GM12878 (cell line): ENCODE results near the gene BATF3. TPM values are rescaled to one million over a fixed set of nuclear protein-coding genes. Genes with fewer than 3 reads are reported as not detected.

Source experiments
- BACH1 ChIP-seq: fragments of 450-650 bp; IDR thresholded peaks from 2 replicates; pipeline ENCODE4 v1.6.1; 2017; ENCODE audit warnings: mild to moderate bottlenecking, borderline replicate concordance
- BHLHE40 ChIP-seq, 2 experiments: fragments of 450-650 bp in 1 of 2; IDR thresholded peaks; 2 replicates each; pipeline ENCODE4 v1.6.1; 2011 to 2017; ENCODE audit warnings: low read depth in 2 of 2, borderline replicate concordance in 1 of 2, improper control_type of control experiment in 1 of 2, low read length in 1 of 2, mild to moderate bottlenecking in 1 of 2
- CREM ChIP-seq: IDR thresholded peaks from 2 replicates; pipeline ENCODE4 v1.6.1; 2014; ENCODE audit warnings: antibody characterized with exemption, low read depth
- CTCF ChIP-seq, 3 experiments: IDR thresholded peaks in 2 of 3; conservative IDR thresholded peaks in 1 of 3; 2 replicates each; pipeline ENCODE4 v1.5.1; 2011; ENCODE audit warnings: low read depth in 3 of 3, low read length in 3 of 3, mild to moderate bottlenecking in 3 of 3, control low read depth in 2 of 3, moderate library complexity in 2 of 3, inconsistent platforms in 1 of 3, mixed read lengths in 1 of 3; ENCODE audit not compliant: control insufficient read depth in 2 of 3, insufficient read depth in 1 of 3; ENCODE audit errors: extremely low read depth in 1 of 3
- FOXM1 ChIP-seq: IDR thresholded peaks from 2 replicates; pipeline ENCODE4 v1.6.1; 2012; ENCODE audit warnings: low read depth, mild to moderate bottlenecking, inconsistent platforms, low read length, moderate library complexity
- GATAD2B ChIP-seq: fragments of 450-650 bp; conservative IDR thresholded peaks from 2 replicates; pipeline ENCODE4 v1.6.1; 2017; ENCODE audit warnings: low read depth, mild to moderate bottlenecking, moderate library complexity
- IKZF1 ChIP-seq: fragments of 450-650 bp; conservative IDR thresholded peaks from 2 replicates; pipeline ENCODE4 v1.6.1; 2017; ENCODE audit warnings: antibody characterized with exemption, mild to moderate bottlenecking
- LARP7 ChIP-seq: fragments of 450-650 bp; IDR thresholded peaks from 2 replicates; pipeline ENCODE4 v1.6.1; 2017; ENCODE audit warnings: mild to moderate bottlenecking
- MTA2 ChIP-seq: fragments of 450-650 bp; IDR thresholded peaks from 2 replicates; pipeline ENCODE4 v1.6.1; 2016; ENCODE audit warnings: low read depth, mild to moderate bottlenecking, moderate library complexity
- MYC ChIP-seq: IDR thresholded peaks from 2 replicates; pipeline ENCODE4 v1.6.1; 2011; ENCODE audit warnings: mild to moderate bottlenecking, low read length, moderate library complexity, inconsistent platforms; ENCODE audit not compliant: insufficient read depth, insufficient replicate concordance, insufficient read length, severe bottlenecking
- NBN ChIP-seq: fragments of 450-650 bp; IDR thresholded peaks from 2 replicates; pipeline ENCODE4 v1.6.1; 2016
- NKRF ChIP-seq: fragments of 450-650 bp; conservative IDR thresholded peaks from 2 replicates; pipeline ENCODE4 v1.6.1; 2017; ENCODE audit warnings: mild to moderate bottlenecking, moderate library complexity
- RAD21 ChIP-seq: IDR thresholded peaks from 2 replicates; pipeline ENCODE4 v1.6.1; 2011; ENCODE audit warnings: mild to moderate bottlenecking, low read depth, low read length, moderate library complexity; ENCODE audit not compliant: insufficient read depth
- SIN3A ChIP-seq: IDR thresholded peaks from 2 replicates; pipeline ENCODE4 v1.6.1; 2012; ENCODE audit warnings: low read depth, low read length, improper control_type of control experiment
- YY1 ChIP-seq: IDR thresholded peaks from 2 replicates; pipeline ENCODE4 v1.6.1; 2011; ENCODE audit warnings: low read depth, mild to moderate bottlenecking, low read length
- ZNF687 ChIP-seq: fragments of 450-650 bp; IDR thresholded peaks from 2 replicates; pipeline ENCODE4 v1.6.1; 2017; ENCODE audit warnings: mild to moderate bottlenecking, moderate library complexity
- polyA plus RNA-seq, 11 experiments: library from polyadenylated mRNA; depleted of rRNA in 4 of 11; unstranded in 6 of 11; stranded (reverse) in 5 of 11; fragments of >200 nt; fragmentation: Nextera tagmentation in 4 of 11; fragmentation: Illumina TruSeq in 1 of 11; extraction: Ambion mirVana in 4 of 11; extraction: Trizol in 1 of 11; gene quantifications; 1 replicate in 1 of 11; 2 replicates in 10 of 11; pipeline versions ENCODE4 v1.2.1 to v1.2.3, GENCODE V29; 2011 to 2016; ENCODE audit warnings: inconsistent platforms in 2 of 11, missing spikeins in 2 of 11, low read depth in 1 of 11
- total RNA-seq, 4 experiments: library from RNA; depleted of rRNA in 3 of 4; stranded (reverse); fragments of >200 nt in 3 of 4; fragmentation: Illumina TruSeq in 1 of 4; extraction: Trizol in 1 of 4; gene quantifications; 2 replicates each; pipeline versions ENCODE4 v1.2.1 to v1.2.3, GENCODE V29; 2013 to 2021
- TF ChIP-seq, protein P1 (sequence below): IDR thresholded peaks from 2 replicates; pipeline ENCODE4 v1.6.1; 2011; ENCODE audit warnings: mild to moderate bottlenecking, low read depth, low read length, moderate library complexity; ENCODE audit not compliant: insufficient replicate concordance

Gene BATF3
- total and polyA plus RNA-seq, 10 of the 15 experiments (the other 5 are each of a cell fraction or from before 2014, with no cell fraction given): 11.1 to 56.8 (median 30.8) TPM

DNA sequence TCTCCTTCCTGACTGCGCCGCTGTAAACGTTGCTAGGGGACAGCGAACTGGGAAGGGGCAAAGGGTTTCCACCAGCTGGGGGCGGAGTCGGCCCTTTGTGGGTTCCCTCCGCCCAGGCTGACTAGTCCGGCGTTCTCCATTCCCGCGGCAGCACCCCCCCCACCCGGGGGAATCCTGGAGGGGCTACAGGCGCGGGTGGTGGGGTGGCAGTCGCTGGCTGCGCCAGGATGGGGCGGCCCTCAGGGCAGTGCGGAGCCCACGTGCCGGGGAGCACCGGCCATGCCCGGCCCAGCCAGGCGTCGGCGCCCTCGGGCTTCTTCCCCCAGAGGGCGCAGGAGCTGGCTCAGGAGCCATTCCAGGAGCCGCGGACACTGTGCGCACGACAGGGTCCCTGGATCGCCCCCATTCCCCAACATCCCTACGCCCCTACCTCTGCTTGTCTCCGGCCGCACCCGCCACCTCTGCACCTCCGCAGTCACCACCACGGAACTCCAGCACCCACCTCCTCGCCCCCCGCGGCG, 476 bp downstream of the BATF3 start (continued):
- TF ChIP-seq YY1 (peak; percentile 89), CTCF (IDR thresholded peaks at IDR 0.05 in 2 of 3, conservative IDR thresholded peaks at IDR 0.05 in 1 of 3; ENCODE audit: control insufficient read depth in 2 of 3, extremely low read depth in 1 of 3, insufficient read depth in 1 of 3, low read depth in 3 of 3, low read length in 3 of 3) (peak; percentile 48 to 79 (median 71)), MYC (no peak), FOXM1 (0 out of 2 replicates have a peak, but pooled peaks have one; percentile 37), NBN (peak; percentile 61), CREM (no peak), RAD21 (peak; percentile 51), BHLHE40 (IDR thresholded peaks at IDR 0.05; ENCODE audit: borderline replicate concordance in 1 of 2, low read depth in 2 of 2, low read length in 1 of 2) (peak; percentile 89 to 97), SIN3A (peak; percentile 41; the same call in 1 of the 2 replicates), IKZF1 (peak; percentile 85), NKRF (no peak; the same call in 1 of the 2 replicates), GATAD2B (peak; percentile 83), ZNF687 (peak; percentile 64; the same call in 1 of the 2 replicates), MTA2 (no peak), LARP7 (peak; percentile 62), BACH1 (peak; percentile 9; the same call in 1 of the 2 replicates)
- TF ChIP-seq, protein P1, sequence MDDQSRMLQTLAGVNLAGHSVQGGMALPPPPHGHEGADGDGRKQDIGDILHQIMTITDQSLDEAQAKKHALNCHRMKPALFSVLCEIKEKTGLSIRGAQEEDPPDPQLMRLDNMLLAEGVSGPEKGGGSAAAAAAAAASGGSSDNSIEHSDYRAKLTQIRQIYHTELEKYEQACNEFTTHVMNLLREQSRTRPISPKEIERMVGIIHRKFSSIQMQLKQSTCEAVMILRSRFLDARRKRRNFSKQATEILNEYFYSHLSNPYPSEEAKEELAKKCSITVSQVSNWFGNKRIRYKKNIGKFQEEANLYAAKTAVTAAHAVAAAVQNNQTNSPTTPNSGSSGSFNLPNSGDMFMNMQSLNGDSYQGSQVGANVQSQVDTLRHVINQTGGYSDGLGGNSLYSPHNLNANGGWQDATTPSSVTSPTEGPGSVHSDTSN: no peak
- TF ChIP-seq, all 136 proteins: peak for 26
